ENCODE measurements around the gene EME1. TPM values are rescaled to one million over a fixed set of nuclear protein-coding genes. Genes with fewer than 3 reads are reported as not detected.

Gene EME1
- polyA plus RNA-seq, 1 donor from 2014 or later, result 5.4 TPM

DNA sequence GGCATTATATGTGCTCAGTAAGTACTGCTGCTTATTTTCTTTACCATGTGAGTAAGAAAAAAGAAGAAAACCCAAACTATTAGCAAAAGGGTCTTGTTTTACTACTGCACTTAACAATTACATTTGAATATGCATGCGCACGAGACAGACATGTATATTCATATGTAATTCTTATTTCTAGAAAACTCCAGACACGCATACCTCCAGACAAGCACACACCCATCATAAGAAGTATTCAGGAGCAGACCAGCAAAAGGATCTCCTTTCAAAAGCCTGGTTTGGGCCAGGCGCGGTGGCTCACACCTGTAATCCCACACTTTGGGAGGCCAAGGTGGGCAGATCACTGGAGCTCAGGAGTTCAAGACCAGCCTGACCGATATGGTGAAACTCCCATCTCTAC lies 16.5 kb downstream of the EME1 start:
- H3F3A ChIP-seq (ENCODE audit: insufficient read depth, low read length, poor library complexity, severe bottlenecking), result no peaks in the 10 kb centered on the region
- H3K4me2 ChIP-seq (ENCODE audit: low read length), result no peak overlapping the region
- H3K4me3 ChIP-seq (ENCODE audit: low read length), result no peak overlapping the region
- no peaks in the 10 kb centered on the region for H4K20me1 ChIP-seq (ENCODE audit: insufficient read depth)
- no peaks in the 10 kb centered on the region for H3K9me3 ChIP-seq (ENCODE audit: low read length)
- H3K9me2 ChIP-seq (ENCODE audit: insufficient read depth, low read length), result no peaks in the 10 kb centered on the region
- H3K36me3 ChIP-seq (ENCODE audit: insufficient read depth, low read length), result no peaks in the 10 kb centered on the region
- no peak overlapping the region for H3K27ac ChIP-seq (ENCODE audit: low read length)
- no peaks in the 10 kb centered on the region for H3K79me2 ChIP-seq (replicated peaks; ENCODE audit: insufficient read depth, low read length)
- no peak overlapping the region for H3K9ac ChIP-seq (ENCODE audit: low read length)
- TF ChIP-seq, protein P1, sequence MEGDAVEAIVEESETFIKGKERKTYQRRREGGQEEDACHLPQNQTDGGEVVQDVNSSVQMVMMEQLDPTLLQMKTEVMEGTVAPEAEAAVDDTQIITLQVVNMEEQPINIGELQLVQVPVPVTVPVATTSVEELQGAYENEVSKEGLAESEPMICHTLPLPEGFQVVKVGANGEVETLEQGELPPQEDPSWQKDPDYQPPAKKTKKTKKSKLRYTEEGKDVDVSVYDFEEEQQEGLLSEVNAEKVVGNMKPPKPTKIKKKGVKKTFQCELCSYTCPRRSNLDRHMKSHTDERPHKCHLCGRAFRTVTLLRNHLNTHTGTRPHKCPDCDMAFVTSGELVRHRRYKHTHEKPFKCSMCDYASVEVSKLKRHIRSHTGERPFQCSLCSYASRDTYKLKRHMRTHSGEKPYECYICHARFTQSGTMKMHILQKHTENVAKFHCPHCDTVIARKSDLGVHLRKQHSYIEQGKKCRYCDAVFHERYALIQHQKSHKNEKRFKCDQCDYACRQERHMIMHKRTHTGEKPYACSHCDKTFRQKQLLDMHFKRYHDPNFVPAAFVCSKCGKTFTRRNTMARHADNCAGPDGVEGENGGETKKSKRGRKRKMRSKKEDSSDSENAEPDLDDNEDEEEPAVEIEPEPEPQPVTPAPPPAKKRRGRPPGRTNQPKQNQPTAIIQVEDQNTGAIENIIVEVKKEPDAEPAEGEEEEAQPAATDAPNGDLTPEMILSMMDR (IDR thresholded peaks at IDR 0.05; ENCODE audit: poor library complexity, severe bottlenecking), result no peak
- no peak for TF ChIP-seq SMC3 (conservative IDR thresholded peaks at IDR 0.05; ENCODE audit: poor library complexity)
- no peak for TF ChIP-seq EZH2 (IDR thresholded peaks at IDR 0.05; ENCODE audit: borderline replicate concordance, insufficient read depth, low read length, poor library complexity, severe bottlenecking)
- TF ChIP-seq TAF1 (IDR thresholded peaks at IDR 0.05; ENCODE audit: low read depth), result no peak
- TF ChIP-seq, protein P2, sequence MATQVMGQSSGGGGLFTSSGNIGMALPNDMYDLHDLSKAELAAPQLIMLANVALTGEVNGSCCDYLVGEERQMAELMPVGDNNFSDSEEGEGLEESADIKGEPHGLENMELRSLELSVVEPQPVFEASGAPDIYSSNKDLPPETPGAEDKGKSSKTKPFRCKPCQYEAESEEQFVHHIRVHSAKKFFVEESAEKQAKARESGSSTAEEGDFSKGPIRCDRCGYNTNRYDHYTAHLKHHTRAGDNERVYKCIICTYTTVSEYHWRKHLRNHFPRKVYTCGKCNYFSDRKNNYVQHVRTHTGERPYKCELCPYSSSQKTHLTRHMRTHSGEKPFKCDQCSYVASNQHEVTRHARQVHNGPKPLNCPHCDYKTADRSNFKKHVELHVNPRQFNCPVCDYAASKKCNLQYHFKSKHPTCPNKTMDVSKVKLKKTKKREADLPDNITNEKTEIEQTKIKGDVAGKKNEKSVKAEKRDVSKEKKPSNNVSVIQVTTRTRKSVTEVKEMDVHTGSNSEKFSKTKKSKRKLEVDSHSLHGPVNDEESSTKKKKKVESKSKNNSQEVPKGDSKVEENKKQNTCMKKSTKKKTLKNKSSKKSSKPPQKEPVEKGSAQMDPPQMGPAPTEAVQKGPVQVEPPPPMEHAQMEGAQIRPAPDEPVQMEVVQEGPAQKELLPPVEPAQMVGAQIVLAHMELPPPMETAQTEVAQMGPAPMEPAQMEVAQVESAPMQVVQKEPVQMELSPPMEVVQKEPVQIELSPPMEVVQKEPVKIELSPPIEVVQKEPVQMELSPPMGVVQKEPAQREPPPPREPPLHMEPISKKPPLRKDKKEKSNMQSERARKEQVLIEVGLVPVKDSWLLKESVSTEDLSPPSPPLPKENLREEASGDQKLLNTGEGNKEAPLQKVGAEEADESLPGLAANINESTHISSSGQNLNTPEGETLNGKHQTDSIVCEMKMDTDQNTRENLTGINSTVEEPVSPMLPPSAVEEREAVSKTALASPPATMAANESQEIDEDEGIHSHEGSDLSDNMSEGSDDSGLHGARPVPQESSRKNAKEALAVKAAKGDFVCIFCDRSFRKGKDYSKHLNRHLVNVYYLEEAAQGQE (IDR thresholded peaks at IDR 0.05; ENCODE audit: borderline replicate concordance), result no peak
- no peak for TF ChIP-seq MXI1 (conservative IDR thresholded peaks at IDR 0.05; ENCODE audit: poor library complexity, severe bottlenecking)
- no peaks in the 10 kb centered on the region for H3K27me3 ChIP-seq (ENCODE audit: insufficient read depth, low read depth, low read length)
- H2AFZ ChIP-seq (ENCODE audit: low read depth, low read length), result no peak overlapping the region

DNA sequence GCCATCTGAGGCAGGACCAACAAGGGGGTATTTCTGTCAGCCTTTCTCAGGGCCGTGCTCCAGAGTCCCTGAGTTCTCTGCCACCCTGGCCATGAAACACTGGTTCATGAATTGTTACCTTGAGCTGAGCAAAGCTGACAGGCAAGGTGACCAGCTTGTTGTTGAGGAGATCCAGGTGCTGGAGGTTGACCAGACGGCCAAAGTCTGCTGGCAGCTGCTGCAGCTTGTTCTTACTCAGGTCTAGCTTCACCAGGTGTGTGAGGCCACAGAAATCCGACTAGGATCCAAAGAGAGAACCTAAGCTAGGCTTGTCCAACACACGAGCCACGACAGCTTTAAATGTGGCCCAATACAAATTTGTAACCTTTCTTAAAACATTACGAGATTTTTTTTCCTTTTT lies 19.6 kb downstream of the EME1 start:
- TF ChIP-seq EZH2 (IDR thresholded peaks at IDR 0.05; ENCODE audit: borderline replicate concordance, insufficient read depth, low read length, poor library complexity, severe bottlenecking) (no peak), POLR2AphosphoS5 (IDR thresholded peaks at IDR 0.05) (no peak), TAF1 (IDR thresholded peaks at IDR 0.05; ENCODE audit: low read depth) (no peak)
- TF ChIP-seq, protein P1 (IDR thresholded peaks at IDR 0.05; ENCODE audit: poor library complexity, severe bottlenecking), result no peak
- H3K9me3 ChIP-seq (ENCODE audit: low read length), result no peaks in the 10 kb centered on the region
- H3K36me3 ChIP-seq (ENCODE audit: insufficient read depth, low read length), result no peaks in the 10 kb centered on the region
- H3K9ac ChIP-seq (ENCODE audit: low read length), result no peak overlapping the region
- H3K9me2 ChIP-seq (ENCODE audit: insufficient read depth, low read length), result no peaks in the 10 kb centered on the region
- H3K4me3 ChIP-seq (ENCODE audit: low read length), result no peak overlapping the region
- H2AFZ ChIP-seq (ENCODE audit: low read depth, low read length), result no peak overlapping the region
- peaks cover 15% of the 10 kb centered on the region for H3K79me2 ChIP-seq (replicated peaks; ENCODE audit: insufficient read depth, low read length)
- no peak overlapping the region for H3K27ac ChIP-seq (ENCODE audit: low read length)
- H3K4me2 ChIP-seq (ENCODE audit: low read length), result no peak overlapping the region
- no peaks in the 10 kb centered on the region for H3F3A ChIP-seq (ENCODE audit: insufficient read depth, low read length, poor library complexity, severe bottlenecking)
- H4K20me1 ChIP-seq (ENCODE audit: insufficient read depth), result no peaks in the 10 kb centered on the region
- H3K27me3 ChIP-seq (ENCODE audit: insufficient read depth, low read depth, low read length), result no peaks in the 10 kb centered on the region

All from neural cell (in vitro differentiated cells).